Lower leg skin (tissue), 4 donors: ENCODE data around the gene KRTAP1-4. TPM values are rescaled to one million over a fixed set of nuclear protein-coding genes. Genes with fewer than 3 reads are reported as not detected.
"Not testable (repeated sequence)": the region's sequence is repeated elsewhere in the genome, so short reads cannot be mapped to it uniquely, and the experiment has no call there.

Experiments used
- DNase-seq, 2 donors: peaks; one replicate each; pipeline ENCODE4 v3.0.0-alpha.2; 2019; ENCODE audit warnings: low spot score in 2 of 2
- H3K4me3 ChIP-seq: fragments of 200-600 bp; sonication (generic); 2 replicates; pipeline ENCODE4 v1.5.1; 2017; ENCODE audit warnings: mild to moderate bottlenecking, low read depth; ENCODE audit not compliant: poor library complexity, severe bottlenecking
- POLR2A ChIP-seq, 2 donors: fragments of 450-650 bp; IDR thresholded peaks; one replicate each; pipeline ENCODE4 v1.6.1; 2016 to 2017; ENCODE audit warnings: antibody characterized with exemption in 2 of 2, mild to moderate bottlenecking in 1 of 2, moderate library complexity in 1 of 2
- WGBS, 2 donors: methylation state at CpG; one replicate each; pipeline ENCODE4 v1.1.5; 2018; 5-methylcytosine and 5-hydroxymethylcytosine counted together
- intact Hi-C: fragments of 100-400 bp; cut with DNase I; formaldehyde crosslinking; loops from one replicate; pipeline ENCODE4 v1.15.0; 2023; ENCODE audit warnings: low total_unique reads
- total RNA-seq, 4 donors: library from RNA; depleted of rRNA; stranded (reverse); fragments of >200 nt; gene quantifications; one replicate each; pipeline ENCODE4 v1.1.0, GENCODE V29; 2016
- TF ChIP-seq, protein P1 (sequence below), 3 donors: fragments of 450-650 bp; IDR thresholded peaks; one replicate each; pipeline ENCODE4 v1.5.1; 2016; ENCODE audit warnings: antibody characterized with exemption in 3 of 3, mild to moderate bottlenecking in 3 of 3, moderate library complexity in 2 of 3

The KRTAP1-4 gene
- total RNA-seq, 4 donors from 2014 or later, result 4.2 TPM; not detected in 3

DNA sequence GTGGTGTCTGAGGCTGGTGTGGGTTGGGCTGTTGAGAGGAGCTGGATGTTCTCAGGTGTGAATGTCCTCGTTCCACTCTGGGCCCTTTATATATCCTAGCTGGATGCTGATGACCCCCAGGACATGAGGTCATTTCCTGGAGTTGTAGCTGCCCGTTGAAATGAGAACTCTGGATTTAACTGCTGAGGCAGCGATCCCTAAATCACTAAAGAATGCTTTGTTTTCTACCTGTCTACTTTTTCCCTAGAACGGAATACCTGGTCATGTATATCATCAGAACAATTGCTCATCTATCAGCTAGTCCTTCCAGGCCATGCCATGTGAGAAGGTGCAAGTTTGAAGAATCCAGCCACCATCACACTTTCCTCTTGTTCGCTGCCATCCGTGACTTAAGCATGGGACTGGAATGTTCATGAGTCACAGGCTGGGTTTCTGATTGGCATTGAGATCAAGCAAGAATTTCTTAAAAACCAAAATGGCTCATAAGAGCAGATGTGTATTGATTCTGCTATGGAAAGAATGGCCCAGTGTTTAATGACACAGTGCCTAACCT, 30.1 kb upstream of the KRTAP1-4 start, which contains the start of gene KRTAP2-3:
Gene KRTAP2-3 (minus strand): TSS at position 63 of the 553 bp plus-strand sequence. CDS start 64 bp downstream, outside the sequence.
- 62% methylated on average over 6 of the region's 6 CpGs for WGBS, 2 donors
- H3K4me3 ChIP-seq, result no peak within 1 kb of the TSS
- DNase-seq, result no peak
- no peak for TF ChIP-seq POLR2A (IDR thresholded peaks at IDR 0.05)
- TF ChIP-seq, protein P1, sequence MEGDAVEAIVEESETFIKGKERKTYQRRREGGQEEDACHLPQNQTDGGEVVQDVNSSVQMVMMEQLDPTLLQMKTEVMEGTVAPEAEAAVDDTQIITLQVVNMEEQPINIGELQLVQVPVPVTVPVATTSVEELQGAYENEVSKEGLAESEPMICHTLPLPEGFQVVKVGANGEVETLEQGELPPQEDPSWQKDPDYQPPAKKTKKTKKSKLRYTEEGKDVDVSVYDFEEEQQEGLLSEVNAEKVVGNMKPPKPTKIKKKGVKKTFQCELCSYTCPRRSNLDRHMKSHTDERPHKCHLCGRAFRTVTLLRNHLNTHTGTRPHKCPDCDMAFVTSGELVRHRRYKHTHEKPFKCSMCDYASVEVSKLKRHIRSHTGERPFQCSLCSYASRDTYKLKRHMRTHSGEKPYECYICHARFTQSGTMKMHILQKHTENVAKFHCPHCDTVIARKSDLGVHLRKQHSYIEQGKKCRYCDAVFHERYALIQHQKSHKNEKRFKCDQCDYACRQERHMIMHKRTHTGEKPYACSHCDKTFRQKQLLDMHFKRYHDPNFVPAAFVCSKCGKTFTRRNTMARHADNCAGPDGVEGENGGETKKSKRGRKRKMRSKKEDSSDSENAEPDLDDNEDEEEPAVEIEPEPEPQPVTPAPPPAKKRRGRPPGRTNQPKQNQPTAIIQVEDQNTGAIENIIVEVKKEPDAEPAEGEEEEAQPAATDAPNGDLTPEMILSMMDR (IDR thresholded peaks at IDR 0.05), result no peak
- intact Hi-C loops, result no loop called here

DNA sequence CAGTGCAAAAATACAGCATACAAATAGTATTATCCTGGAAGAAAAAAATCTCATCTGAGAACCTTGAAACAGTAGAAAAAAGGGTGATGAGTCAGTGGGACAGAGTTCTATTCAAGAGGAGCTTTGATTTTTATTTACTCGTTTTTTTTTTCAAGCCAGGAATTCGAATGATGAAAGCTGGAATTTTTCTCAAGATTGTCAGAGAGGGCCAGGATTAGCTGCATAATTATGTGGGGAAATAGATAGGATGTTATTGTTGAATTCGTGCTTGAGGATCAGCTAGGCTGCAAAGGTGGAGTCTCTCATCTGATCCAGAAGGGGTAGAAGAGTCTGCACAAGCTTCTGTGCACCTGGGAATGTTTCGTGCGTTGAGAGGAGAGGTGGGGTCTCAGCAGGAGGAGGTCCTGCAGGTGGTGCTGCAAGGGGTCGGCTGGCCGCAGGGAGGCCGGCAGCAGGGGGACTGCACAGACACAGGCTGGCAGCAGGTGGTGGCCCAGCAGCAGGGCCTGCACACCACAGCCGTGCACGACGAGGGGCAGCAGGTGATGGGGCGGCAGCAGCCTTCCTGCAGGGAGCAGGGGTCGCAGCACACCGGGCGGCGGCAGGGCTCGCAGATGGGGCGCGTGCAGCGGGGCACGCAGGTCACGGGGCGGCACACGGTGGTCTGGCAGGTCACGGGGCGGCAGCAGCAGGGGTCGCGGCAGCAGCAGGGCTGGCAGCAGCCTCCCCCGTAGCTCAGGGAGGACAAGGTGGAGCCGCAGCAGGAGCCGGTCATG, 29.5 kb upstream of the KRTAP1-4 start:
- DNase-seq, intact Hi-C loops, H3K4me3 ChIP-seq: not testable (repeated sequence)
- 50 to 55% methylated on average over 8 of the region's 31 CpGs for WGBS, 2 donors

DNA sequence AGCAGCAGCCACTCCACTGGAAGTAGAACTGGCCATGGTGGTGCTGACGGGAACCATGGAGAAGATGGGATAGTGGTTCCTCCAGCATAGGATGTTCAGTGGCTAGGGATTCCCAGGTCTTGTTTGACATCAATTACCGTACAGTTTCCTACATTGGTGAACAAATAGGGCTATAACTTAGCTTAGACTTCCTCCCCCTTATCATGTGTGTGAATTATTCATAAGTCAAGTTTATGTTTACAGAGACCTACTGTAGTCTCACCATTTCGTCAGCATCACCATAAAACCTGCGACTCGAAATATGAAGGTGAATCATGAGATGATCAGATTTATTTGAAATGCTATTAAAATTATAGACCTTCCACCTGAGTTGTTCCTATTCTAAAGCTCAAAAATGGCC, 28.7 kb upstream of the KRTAP1-4 start:
- intact Hi-C loops, result no loop called here
- no peak for TF ChIP-seq POLR2A (IDR thresholded peaks at IDR 0.05)
- TF ChIP-seq, protein P1 (IDR thresholded peaks at IDR 0.05), result no peak
- DNase-seq, result no peak
- H3K4me3 ChIP-seq, result no peak overlapping the region
- WGBS, 2 donors, result 90 to 93% methylated on average over 5 of the region's 5 CpGs

DNA sequence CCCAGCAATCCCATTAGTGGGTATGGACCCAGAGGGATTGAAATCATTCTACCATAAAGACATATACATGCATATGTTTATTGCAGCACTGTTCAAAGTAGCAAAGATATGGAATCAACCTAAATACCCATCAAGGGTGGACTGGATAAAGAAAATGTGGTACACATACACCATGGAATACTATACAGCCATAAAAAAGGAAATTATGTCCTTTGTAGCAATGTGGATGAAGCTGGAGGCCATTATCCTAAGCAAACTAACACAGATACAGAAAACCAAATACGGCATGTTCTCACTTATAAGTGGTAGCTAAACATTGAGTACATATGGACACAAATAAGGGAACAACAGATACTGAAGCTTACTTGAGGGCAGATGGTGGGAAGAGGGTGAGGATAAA, 27.6 kb upstream of the KRTAP1-4 start:
- H3K4me3 ChIP-seq, result no peak overlapping the region
- no peak for DNase-seq
- no peak for TF ChIP-seq POLR2A (IDR thresholded peaks at IDR 0.05)
- TF ChIP-seq, protein P1 (IDR thresholded peaks at IDR 0.05), result no peak
- WGBS, 2 donors, result 91 to 95% methylated on average over 1 of the region's 1 CpG
- intact Hi-C loops, result no loop called here

DNA sequence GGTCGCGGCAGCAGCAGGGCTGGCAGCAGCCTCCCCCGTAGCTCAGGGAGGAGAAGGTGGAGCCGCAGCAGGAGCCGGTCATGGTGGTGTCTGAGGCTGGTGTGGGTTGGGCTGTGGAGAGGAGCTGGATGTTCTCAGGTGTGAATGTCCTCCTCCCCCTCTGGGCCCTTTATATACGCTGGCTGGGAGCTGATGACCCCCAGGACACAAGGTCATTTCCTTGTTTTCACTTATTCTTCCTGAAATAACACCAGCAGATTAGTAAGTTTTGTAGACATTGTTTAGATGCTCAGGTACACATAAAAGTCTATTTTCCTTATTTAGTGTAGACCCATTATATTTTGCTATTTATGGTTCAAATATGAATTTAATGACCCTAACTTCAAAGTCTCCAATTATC, 25.1 kb upstream of the KRTAP1-4 start, which contains the start of gene KRTAP2-2:
Gene KRTAP2-2 (minus strand): TSS at position 101 of the 400 bp plus-strand sequence. CDS start 19 bp downstream, at position 82.
- intact Hi-C loops, H3K4me3 ChIP-seq, DNase-seq: not testable (repeated sequence)
- WGBS, 2 donors, result 87 to 90% methylated on average over 1 to 3 of the region's 6 CpGs

DNA sequence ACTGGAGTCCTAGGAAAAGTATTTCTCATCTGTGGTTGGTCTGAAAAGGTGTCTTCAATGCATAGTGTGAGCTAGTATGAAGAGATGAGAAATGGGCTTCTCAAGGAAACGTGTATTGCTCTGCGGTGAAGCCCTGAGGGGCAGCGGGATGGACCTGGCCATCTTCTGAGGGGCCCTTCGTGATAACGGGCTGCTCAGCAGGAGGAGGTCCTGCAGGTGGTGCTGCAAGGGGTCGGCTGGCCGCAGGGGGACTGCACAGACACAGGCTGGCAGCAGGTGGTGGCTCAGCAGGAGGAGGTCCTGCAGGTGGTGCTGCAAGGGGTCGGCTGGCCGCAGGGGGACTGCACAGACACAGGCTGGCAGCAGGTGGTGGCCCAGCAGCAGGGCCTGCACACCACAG, 24.6 kb upstream of the KRTAP1-4 start:
- WGBS, 2 donors, result 81 to 84% methylated on average over 7 of the region's 9 CpGs
- H3K4me3 ChIP-seq, DNase-seq, intact Hi-C loops: not testable (repeated sequence)

DNA sequence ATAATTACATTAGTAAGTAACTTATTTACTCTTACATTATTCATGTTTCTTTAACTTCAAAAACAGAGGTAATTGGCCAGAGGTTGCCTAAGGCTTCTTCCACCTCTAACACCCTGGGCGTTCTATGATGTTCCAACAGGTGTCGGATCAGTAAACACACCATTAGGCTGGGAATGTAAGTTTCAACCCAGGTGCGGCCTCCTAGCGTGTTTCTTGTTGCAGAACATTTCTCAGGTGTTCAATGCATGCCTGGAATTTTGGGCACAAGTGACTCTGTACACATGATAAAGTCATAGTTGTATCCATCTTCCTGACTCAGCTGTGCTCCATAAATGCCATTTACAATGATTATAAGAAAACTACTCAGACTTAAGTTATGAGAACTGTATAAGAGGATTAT, 24.0 kb upstream of the KRTAP1-4 start:
- intact Hi-C loops, result no loop called here
- no peak for TF ChIP-seq POLR2A (IDR thresholded peaks at IDR 0.05)
- TF ChIP-seq, protein P1 (IDR thresholded peaks at IDR 0.05), result no peak
- no peak overlapping the region for H3K4me3 ChIP-seq
- 93 to 97% methylated on average over 4 of the region's 4 CpGs for WGBS, 2 donors
- DNase-seq, result no peak
